ENCODE results near the gene DAB1. TPM values are rescaled to one million over a fixed set of nuclear protein-coding genes. Genes with fewer than 3 reads are reported as not detected.

DAB1 gene
- total RNA-seq, 4 donors from 2014 or later, result under 0.01 to 5.9 (median 0.61) TPM

GRCh38 chr1:57063406-57064125, 360.3 kb downstream of the DAB1 start:
- no peak for DNase-seq
- H3K4me1 ChIP-seq, result no peaks in the 10 kb centered on the region
- H3K9me3 ChIP-seq, result no peaks in the 10 kb centered on the region
- intact Hi-C loops (cut with DNase I; ENCODE audit: low total_unique reads), result no loop called here
- H3K36me3 ChIP-seq, result no peaks in the 10 kb centered on the region
- no peak overlapping the region for H3K27ac ChIP-seq
- TF ChIP-seq POLR2A (IDR thresholded peaks at IDR 0.05) (no peak), CTCF (IDR thresholded peaks at IDR 0.05) (no peak)
- H3K4me3 ChIP-seq, result no peak overlapping the region
- no peaks in the 10 kb centered on the region for H3K27me3 ChIP-seq

- TF ChIP-seq CTCF (IDR thresholded peaks at IDR 0.05), result no peak
- TF ChIP-seq POLR2A (IDR thresholded peaks at IDR 0.05), result no peak
- Histone ChIP-seq H3K4me1 (no peaks in the 10 kb centered on the region), H3K27me3 (no peaks in the 10 kb centered on the region), H3K27ac (no peak overlapping the region), H3K9me3 (no peaks in the 10 kb centered on the region), H3K36me3 (no peaks in the 10 kb centered on the region), H3K4me3 (no peak overlapping the region)
- intact Hi-C loops (cut with DNase I; ENCODE audit: low total_unique reads), result no loop called here
- no peak for DNase-seq
These were observed 362.5 kb downstream of the DAB1 start for GRCh38 chr1:57061369-57061768.

- Histone ChIP-seq H3K4me1 (no peaks in the 10 kb centered on the region), H3K27me3 (no peaks in the 10 kb centered on the region), H3K27ac (no peak overlapping the region), H3K9me3 (no peaks in the 10 kb centered on the region), H3K4me3 (no peak overlapping the region), H3K36me3 (no peaks in the 10 kb centered on the region)
- TF ChIP-seq POLR2A (IDR thresholded peaks at IDR 0.05) (no peak), CTCF (IDR thresholded peaks at IDR 0.05) (no peak)
- intact Hi-C loops (cut with DNase I; ENCODE audit: low total_unique reads), result no loop called here
- DNase-seq, result no peak
These were observed 363.4 kb downstream of the DAB1 start for GRCh38 chr1:57060451-57060850.

- intact Hi-C loops (cut with DNase I; ENCODE audit: low total_unique reads), result no loop called here
- TF ChIP-seq CTCF (IDR thresholded peaks at IDR 0.05), result no peak
- no peak for TF ChIP-seq POLR2A (IDR thresholded peaks at IDR 0.05)
- H3K4me3 ChIP-seq, result no peak overlapping the region
These were observed 365.0 kb downstream of the DAB1 start for GRCh38 chr1:57058652-57059501.

GRCh38 chr1:57048856-57049255, 375.0 kb downstream of the DAB1 start:
- Histone ChIP-seq H3K4me3 (no peak overlapping the region), H3K4me1 (no peaks in the 10 kb centered on the region), H3K36me3 (no peaks in the 10 kb centered on the region), H3K27ac (no peak overlapping the region), H3K27me3 (no peaks in the 10 kb centered on the region), H3K9me3 (no peaks in the 10 kb centered on the region)
- intact Hi-C loops (cut with DNase I; ENCODE audit: low total_unique reads), result no loop called here
- DNase-seq, result no peak
- TF ChIP-seq POLR2A (IDR thresholded peaks at IDR 0.05) (no peak), CTCF (IDR thresholded peaks at IDR 0.05) (no peak)

More at GRCh38 chr1:57058652-57059501, 365.0 kb downstream of the DAB1 start:
- Histone ChIP-seq H3K27me3 (no peaks in the 10 kb centered on the region), H3K36me3 (no peaks in the 10 kb centered on the region), H3K9me3 (no peaks in the 10 kb centered on the region), H3K27ac (no peak overlapping the region), H3K4me1 (no peaks in the 10 kb centered on the region)
- DNase-seq, result no peak
